Measurements from ENCODE around the gene HMGXB4.

- no peak for TF ChIP-seq CTCF (IDR thresholded peaks at IDR 0.05)
- no peak for TF ChIP-seq POLR2A (IDR thresholded peaks at IDR 0.05)
- TF ChIP-seq POLR2AphosphoS5 (IDR thresholded peaks at IDR 0.05), result no peak
- TF ChIP-seq EP300 (IDR thresholded peaks at IDR 0.05), result no peak
Observed at GRCh38 chr22:35275580-35275979, 18.3 kb downstream of the HMGXB4 start.

All from suprapubic skin (tissue), 4 donors.